Peyer's patch (tissue), 4 donors: ENCODE measurements around the gene RGPD8. TPM values are rescaled to one million over a fixed set of nuclear protein-coding genes. Genes with fewer than 3 reads are reported as not detected.
"Not testable (repeated sequence)": the region's sequence is repeated elsewhere in the genome, so short reads cannot be mapped to it uniquely, and the experiment has no call there.

Source experiments
- DNase-seq, 3 donors: peaks; one replicate each; pipeline ENCODE4 v3.0.0-alpha.2; 2017 to 2019
- H3K27ac ChIP-seq, 4 donors: fragments of 200-600 bp; sonication (generic); one replicate each; pipeline ENCODE4 v1.5.1; 2016 to 2019
- H3K27me3 ChIP-seq, 2 donors: fragments of 200-600 bp; sonication (generic); one replicate each; pipeline ENCODE4 v1.5.1; 2019
- H3K36me3 ChIP-seq, 3 donors: fragments of 200-600 bp; sonication (generic); one replicate each; pipeline ENCODE4 v1.5.1; 2016 to 2019
- H3K4me1 ChIP-seq, 4 donors: fragments of 200-600 bp; sonication (generic); one replicate each; pipeline ENCODE4 v1.5.1; 2016 to 2019
- H3K4me3 ChIP-seq, 4 donors: fragments of 200-600 bp; sonication (generic); 1 replicate in 3 of 4; 2 replicates in 1 of 4; pipeline ENCODE4 v1.5.1; 2016 to 2019; ENCODE audit warnings: mild to moderate bottlenecking in 1 of 4
- H3K9me3 ChIP-seq, 4 donors: fragments of 200-600 bp; sonication (generic); one replicate each; pipeline ENCODE4 v1.5.1; 2016 to 2019; ENCODE audit warnings: mild to moderate bottlenecking in 1 of 4
- CTCF ChIP-seq, 6 experiments: fragments of 450-650 bp in 4 of 6; fragments of 200-600 bp in 2 of 6; sonication (generic) in 1 of 6; IDR thresholded peaks; one replicate each; pipeline ENCODE4 v1.5.1; 2017 to 2019; ENCODE audit warnings: antibody characterized with exemption in 6 of 6, mild to moderate bottlenecking in 3 of 6, moderate library complexity in 1 of 6
- POLR2A ChIP-seq, 2 donors: fragments of 450-650 bp; IDR thresholded peaks; one replicate each; pipeline ENCODE4 v1.5.1; 2017; ENCODE audit warnings: antibody characterized with exemption in 2 of 2, mild to moderate bottlenecking in 2 of 2, moderate library complexity in 2 of 2
- total RNA-seq, 4 donors: library from RNA; depleted of rRNA; stranded (reverse); fragments of >200 nt; gene quantifications; one replicate each; pipeline ENCODE4 v1.1.0, GENCODE V29; 2016

Gene RGPD8
- total RNA-seq, 4 donors from 2014 or later: 16.8 to 82.5 (median 37.3) TPM

GRCh38 chr2:112352809-112353603 lies 80.4 kb downstream of the RGPD8 start:
- DNase-seq, H3K36me3 ChIP-seq, H3K4me3 ChIP-seq, H3K9me3 ChIP-seq, H3K27ac ChIP-seq, H3K27me3 ChIP-seq, H3K4me1 ChIP-seq: not testable (repeated sequence)

DNA sequence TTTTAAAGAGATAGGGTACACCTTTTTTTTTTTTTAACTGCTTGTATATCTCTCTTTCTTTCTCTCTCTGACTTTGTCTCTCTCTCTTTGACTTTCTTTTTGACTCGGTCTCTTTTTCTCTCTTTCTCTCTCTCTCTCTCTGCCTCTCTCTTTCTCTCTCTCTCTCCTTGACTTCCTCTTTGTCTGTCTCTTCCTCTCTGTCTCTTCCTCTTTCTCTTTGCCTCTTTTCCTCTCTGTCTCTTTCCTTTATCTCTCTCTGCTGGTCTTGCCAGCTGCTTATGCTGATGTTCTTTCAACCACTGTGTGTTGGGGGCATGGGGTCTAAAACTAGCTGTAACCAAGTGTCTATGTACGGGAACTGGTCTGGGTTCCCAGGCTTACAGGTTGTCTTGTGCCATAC lies 81.2 kb downstream of the RGPD8 start:
- H3K27me3 ChIP-seq, DNase-seq, H3K27ac ChIP-seq, H3K36me3 ChIP-seq, H3K4me3 ChIP-seq, H3K4me1 ChIP-seq, H3K9me3 ChIP-seq: not testable (repeated sequence)

GRCh38 chr2:112345030-112346027 lies 88.1 kb downstream of the RGPD8 start:
- no peak overlapping the region for H3K27ac ChIP-seq
- H3K4me3 ChIP-seq: no peak overlapping the region
- DNase-seq: no peak
- H3K36me3 ChIP-seq: no peaks in the 10 kb centered on the region
- H3K4me1 ChIP-seq: no peaks in the 10 kb centered on the region
- TF ChIP-seq POLR2A (IDR thresholded peaks at IDR 0.05): no peak
- no peak for TF ChIP-seq CTCF (IDR thresholded peaks at IDR 0.05)
- no peaks in the 10 kb centered on the region for H3K9me3 ChIP-seq
- H3K27me3 ChIP-seq: no peaks in the 10 kb centered on the region

DNA sequence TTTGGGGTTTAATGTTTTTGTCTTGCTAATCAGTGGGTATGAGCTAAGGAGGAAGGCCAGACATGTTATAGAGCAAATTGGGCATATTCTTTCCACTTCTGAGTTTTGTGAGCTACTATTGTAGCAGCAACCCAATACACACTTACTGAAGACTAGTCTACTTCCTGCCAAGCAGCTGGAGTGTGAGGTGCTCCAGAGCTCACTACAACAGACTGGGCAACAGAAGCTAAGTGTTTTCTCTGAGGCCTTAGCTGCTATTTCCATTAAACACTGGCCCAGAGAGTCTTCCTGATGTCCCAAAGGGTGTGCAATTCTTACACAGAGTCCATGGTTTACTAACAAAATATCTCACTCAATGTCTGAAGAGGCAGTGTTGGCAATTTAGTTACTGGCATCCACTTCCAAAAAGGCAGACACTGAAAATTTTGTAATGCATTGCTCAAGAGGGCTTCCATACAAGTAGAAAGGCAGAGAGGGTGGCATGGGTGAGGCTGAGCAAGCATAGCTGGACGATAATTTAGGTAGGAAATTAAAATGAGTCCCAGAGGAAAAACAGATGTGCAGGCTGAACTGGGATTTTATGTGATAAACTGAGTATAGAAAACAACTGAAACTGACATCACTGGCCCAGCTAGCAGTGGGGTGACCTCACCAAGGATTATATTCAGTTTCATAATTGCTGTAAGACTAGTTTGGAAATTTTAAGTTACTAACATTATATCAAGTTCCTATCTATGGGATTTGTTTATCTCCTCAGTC lies 89.4 kb downstream of the RGPD8 start:
- no peak for TF ChIP-seq CTCF (IDR thresholded peaks at IDR 0.05)
- no peak for TF ChIP-seq POLR2A (IDR thresholded peaks at IDR 0.05)
- H3K9me3 ChIP-seq: no peaks in the 10 kb centered on the region
- DNase-seq: no peak
- H3K27ac ChIP-seq: no peak overlapping the region
- H3K4me1 ChIP-seq: no peaks in the 10 kb centered on the region
- no peak overlapping the region for H3K4me3 ChIP-seq
- H3K27me3 ChIP-seq: no peaks in the 10 kb centered on the region
- no peaks in the 10 kb centered on the region for H3K36me3 ChIP-seq

- no peak for DNase-seq
- H3K27me3 ChIP-seq: no peaks in the 10 kb centered on the region
- no peak overlapping the region for H3K27ac ChIP-seq
- no peaks in the 10 kb centered on the region for H3K9me3 ChIP-seq
- TF ChIP-seq POLR2A (IDR thresholded peaks at IDR 0.05) (no peak), CTCF (IDR thresholded peaks at IDR 0.05) (no peak)
- H3K36me3 ChIP-seq: no peaks in the 10 kb centered on the region
- no peak overlapping the region for H3K4me3 ChIP-seq
- no peaks in the 10 kb centered on the region for H3K4me1 ChIP-seq
Observed at GRCh38 chr2:112342067-112342550, 91.3 kb downstream of the RGPD8 start.

- TF ChIP-seq CTCF (IDR thresholded peaks at IDR 0.05) (no peak), POLR2A (IDR thresholded peaks at IDR 0.05) (no peak)
- Histone ChIP-seq H3K4me3 (no peak overlapping the region), H3K9me3 (no peaks in the 10 kb centered on the region), H3K27ac (no peak overlapping the region), H3K4me1 (no peaks in the 10 kb centered on the region), H3K27me3 (no peaks in the 10 kb centered on the region), H3K36me3 (no peaks in the 10 kb centered on the region)
- DNase-seq: no peak
Observed at GRCh38 chr2:112340475-112341267, 92.8 kb downstream of the RGPD8 start.
